Measurements from ENCODE around the gene OCIAD2. TPM values are rescaled to one million over a fixed set of nuclear protein-coding genes. Genes with fewer than 3 reads are reported as not detected.
A peak's percentile ranks its signal among the peaks of the same experiment; 100 is the strongest.

The OCIAD2 gene
- total and polyA plus RNA-seq, 2 of the 4 experiments (the other 2 are of a cell fraction), result 16.5 to 21.4 TPM

DNA sequence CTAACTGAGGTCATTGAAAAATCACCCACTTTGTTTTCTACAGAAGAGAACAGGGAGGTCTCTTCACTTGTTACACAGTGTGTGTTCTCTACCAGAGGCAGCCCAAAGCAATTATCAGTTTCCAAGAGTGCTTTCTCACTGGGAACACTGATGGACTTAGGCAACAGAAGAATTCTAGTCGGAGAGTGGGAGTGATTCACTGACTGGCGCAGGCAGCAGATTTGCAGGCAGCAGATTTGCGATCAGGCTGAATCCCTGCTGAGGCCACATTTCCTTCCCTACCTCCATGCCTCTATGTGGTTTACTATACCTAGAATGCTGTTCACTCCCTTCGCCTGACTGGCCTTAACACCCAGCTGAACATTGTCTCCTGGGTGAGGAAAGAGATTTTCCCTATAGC is 6.6 kb downstream of the OCIAD2 start:
- no peak overlapping the region for H4K5ac ChIP-seq (ENCODE audit: low read depth, low read length)
- in situ Hi-C loops (cut with MboI; ENCODE audit: low sequenced_read_pairs) (no loop called here), dilution Hi-C loops (cut with HindIII; ENCODE audit: low sequenced_read_pairs, unreplicated experiment) (no loop called here), intact Hi-C loops (cut with micrococcal nuclease) (no loop called here)
- CTCF ChIA-PET, result no interaction called here
- H3K4me3 ChIP-seq (ENCODE audit: insufficient read depth, low read depth, low read length), result no peak overlapping the region
- no peak overlapping the region for H3K23ac ChIP-seq (ENCODE audit: low read depth, low read length)
- BruUV-seq (replicated peaks), result no TSS peak
- H3K14ac ChIP-seq (replicated peaks; ENCODE audit: low read depth, low read length), result no peak overlapping the region
- H3K36me3 ChIP-seq (ENCODE audit: control insufficient read depth, insufficient read depth, low read length), result no peaks in the 10 kb centered on the region
- no peak overlapping the region for H2AK9ac ChIP-seq (replicated peaks; ENCODE audit: low read depth, low read length, poor library complexity)
- H3K4me1 ChIP-seq (ENCODE audit: control insufficient read depth, insufficient read depth, low read length), result no peaks in the 10 kb centered on the region; the same call in 1 of the 2 replicates
- no CpG with 5 or more reads among the region's 4 CpGs for WGBS, 2 experiments (ENCODE audit: extremely low coverage in 2 of 2, insufficient read length in 1 of 2)
- H2BK120ac ChIP-seq (ENCODE audit: low read depth, low read length), result no peak overlapping the region
- H3K9me3 ChIP-seq (ENCODE audit: control insufficient read depth, insufficient read depth, low read length), result no peaks in the 10 kb centered on the region
- TF ChIP-seq POLR2A (IDR thresholded peaks at IDR 0.05; ENCODE audit: low read depth, low read length) (no peak), MAFK (IDR thresholded peaks at IDR 0.05; ENCODE audit: low read depth, low read length) (no peak), NFE2L2 (IDR thresholded peaks at IDR 0.05; ENCODE audit: low read depth, low read length) (no peak), MXI1 (IDR thresholded peaks at IDR 0.05; ENCODE audit: borderline replicate concordance, low read depth, low read length) (no peak), CEBPB (IDR thresholded peaks at IDR 0.05; ENCODE audit: low read depth, low read length) (no peak), RCOR1 (IDR thresholded peaks at IDR 0.05; ENCODE audit: insufficient replicate concordance, low read length) (no peak), MAZ (IDR thresholded peaks at IDR 0.05; ENCODE audit: borderline replicate concordance, low read depth, low read length) (no peak), FOS (IDR thresholded peaks at IDR 0.05; ENCODE audit: low read depth, low read length) (no peak), CHD1 (IDR thresholded peaks at IDR 0.05; ENCODE audit: low read depth, low read length) (no peak), RFX5 (IDR thresholded peaks at IDR 0.05; ENCODE audit: low read depth, low read length) (no peak)
- TF ChIP-seq, protein P1, sequence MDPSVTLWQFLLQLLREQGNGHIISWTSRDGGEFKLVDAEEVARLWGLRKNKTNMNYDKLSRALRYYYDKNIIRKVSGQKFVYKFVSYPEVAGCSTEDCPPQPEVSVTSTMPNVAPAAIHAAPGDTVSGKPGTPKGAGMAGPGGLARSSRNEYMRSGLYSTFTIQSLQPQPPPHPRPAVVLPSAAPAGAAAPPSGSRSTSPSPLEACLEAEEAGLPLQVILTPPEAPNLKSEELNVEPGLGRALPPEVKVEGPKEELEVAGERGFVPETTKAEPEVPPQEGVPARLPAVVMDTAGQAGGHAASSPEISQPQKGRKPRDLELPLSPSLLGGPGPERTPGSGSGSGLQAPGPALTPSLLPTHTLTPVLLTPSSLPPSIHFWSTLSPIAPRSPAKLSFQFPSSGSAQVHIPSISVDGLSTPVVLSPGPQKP (IDR thresholded peaks at IDR 0.05; ENCODE audit: borderline replicate concordance, low read depth, low read length), result no peak
- TF ChIP-seq, protein P2, sequence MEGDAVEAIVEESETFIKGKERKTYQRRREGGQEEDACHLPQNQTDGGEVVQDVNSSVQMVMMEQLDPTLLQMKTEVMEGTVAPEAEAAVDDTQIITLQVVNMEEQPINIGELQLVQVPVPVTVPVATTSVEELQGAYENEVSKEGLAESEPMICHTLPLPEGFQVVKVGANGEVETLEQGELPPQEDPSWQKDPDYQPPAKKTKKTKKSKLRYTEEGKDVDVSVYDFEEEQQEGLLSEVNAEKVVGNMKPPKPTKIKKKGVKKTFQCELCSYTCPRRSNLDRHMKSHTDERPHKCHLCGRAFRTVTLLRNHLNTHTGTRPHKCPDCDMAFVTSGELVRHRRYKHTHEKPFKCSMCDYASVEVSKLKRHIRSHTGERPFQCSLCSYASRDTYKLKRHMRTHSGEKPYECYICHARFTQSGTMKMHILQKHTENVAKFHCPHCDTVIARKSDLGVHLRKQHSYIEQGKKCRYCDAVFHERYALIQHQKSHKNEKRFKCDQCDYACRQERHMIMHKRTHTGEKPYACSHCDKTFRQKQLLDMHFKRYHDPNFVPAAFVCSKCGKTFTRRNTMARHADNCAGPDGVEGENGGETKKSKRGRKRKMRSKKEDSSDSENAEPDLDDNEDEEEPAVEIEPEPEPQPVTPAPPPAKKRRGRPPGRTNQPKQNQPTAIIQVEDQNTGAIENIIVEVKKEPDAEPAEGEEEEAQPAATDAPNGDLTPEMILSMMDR (conservative IDR thresholded peaks at IDR 0.05; ENCODE audit: low read depth, low read length), result no peak
- H3K4me2 ChIP-seq (ENCODE audit: low read depth, low read length), result no peak overlapping the region
- H3K9me1 ChIP-seq (ENCODE audit: insufficient read depth, low read length), result peaks cover 4% of the 10 kb centered on the region
- H2AK5ac ChIP-seq (ENCODE audit: low read depth, low read length), result no peak overlapping the region
- no peak overlapping the region for H2BK5ac ChIP-seq (ENCODE audit: low read depth, low read length, poor library complexity, severe bottlenecking)
- no peak overlapping the region for H2BK20ac ChIP-seq (ENCODE audit: low read depth, low read length)
- DNase-seq (peak; percentile 19), ATAC-seq (ENCODE audit: low read depth) (no peak)
- no peaks in the 10 kb centered on the region for H3K79me1 ChIP-seq (ENCODE audit: low read depth in 1 of 2, low read length in 2 of 2)
- H2AFZ ChIP-seq (replicated peaks; ENCODE audit: low read length, poor library complexity), result no peak overlapping the region
- H4K20me1 ChIP-seq (ENCODE audit: insufficient read depth, low read length), result no peaks in the 10 kb centered on the region
- H3K4ac ChIP-seq (ENCODE audit: low read depth, low read length), result no peak overlapping the region
- no peak overlapping the region for H4K8ac ChIP-seq (ENCODE audit: low read depth in 2 of 2, low read length in 2 of 2)
- H3K9ac ChIP-seq (ENCODE audit: low read depth, low read length), result no peak overlapping the region
- no peak overlapping the region for H4K91ac ChIP-seq (ENCODE audit: insufficient read depth, low read depth, low read length)
- no peaks in the 10 kb centered on the region for H3K27me3 ChIP-seq (ENCODE audit: control insufficient read depth, insufficient read depth, low read length)
- H2BK15ac ChIP-seq (ENCODE audit: low read depth, low read length), result no peak overlapping the region
- POLR2A ChIA-PET (ENCODE audit: unreplicated experiment), result no interaction called here
- no peak overlapping the region for H3K56ac ChIP-seq (ENCODE audit: extremely low read depth, insufficient read depth, low read length)
- no peak overlapping the region for H3K27ac ChIP-seq (ENCODE audit: insufficient read depth, low read length)
- no peak overlapping the region for H3K18ac ChIP-seq (ENCODE audit: low read depth, low read length)
